Fibroblast of skin of abdomen (primary cell): ENCODE measurements around the gene ERAP2.
"Not testable (repeated sequence)": the region's sequence is repeated elsewhere in the genome, so short reads cannot be mapped to it uniquely, and the experiment has no call there.

Source experiments
- DNase-seq: peaks from one replicate; pipeline ENCODE4 v3.0.0-alpha.2; 2013

The ERAP2 gene

DNA sequence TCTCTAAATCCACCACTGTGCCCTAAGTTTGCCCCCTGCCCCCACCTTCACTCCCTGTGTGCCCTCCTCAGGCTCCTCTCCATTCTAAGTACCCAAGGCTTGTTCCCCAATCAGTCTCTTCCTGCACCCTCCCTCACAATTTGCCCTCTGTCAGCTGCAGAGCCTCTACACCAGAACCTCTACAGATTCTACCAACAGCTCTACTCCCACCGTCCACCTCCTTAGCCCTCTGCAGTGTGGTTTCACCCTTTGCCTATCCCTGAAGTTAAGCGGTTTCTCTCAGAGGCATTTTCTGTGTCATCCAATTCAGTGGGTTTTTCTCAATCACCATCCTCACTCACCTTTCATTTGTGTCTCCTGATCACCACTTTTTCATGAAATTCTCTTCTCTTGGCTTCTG lies 13.2 kb upstream of the ERAP2 start:
- DNase-seq, result no peak

DNA sequence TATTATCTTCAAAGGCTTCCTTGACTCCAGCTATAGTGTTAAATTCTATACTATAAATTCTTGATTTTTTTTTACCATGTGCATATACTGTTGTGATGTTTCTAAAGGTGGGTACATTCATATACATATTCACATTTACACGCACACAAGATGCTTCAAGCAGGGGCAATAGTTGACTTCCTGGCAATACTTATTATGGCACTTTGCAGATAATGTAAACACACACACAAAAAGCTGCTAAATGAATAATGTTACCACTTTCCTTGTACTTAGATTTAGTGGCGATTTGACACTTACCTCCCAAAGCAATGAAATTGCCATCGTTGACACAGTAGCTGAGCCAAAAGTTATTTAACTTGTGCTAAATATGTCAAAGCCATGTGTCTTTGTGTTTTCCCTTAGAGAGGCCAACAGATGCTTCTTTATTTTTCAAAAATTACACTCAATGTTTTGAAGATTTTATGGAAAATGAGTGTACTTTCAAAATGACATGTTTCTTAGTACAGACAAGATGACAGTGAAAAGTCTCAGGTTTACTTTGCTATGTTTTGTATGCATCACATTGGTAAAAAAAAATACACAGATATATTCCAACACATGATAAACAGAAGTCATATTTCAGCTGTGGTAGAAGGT lies 12.2 kb upstream of the ERAP2 start:
- no peak for DNase-seq

DNA sequence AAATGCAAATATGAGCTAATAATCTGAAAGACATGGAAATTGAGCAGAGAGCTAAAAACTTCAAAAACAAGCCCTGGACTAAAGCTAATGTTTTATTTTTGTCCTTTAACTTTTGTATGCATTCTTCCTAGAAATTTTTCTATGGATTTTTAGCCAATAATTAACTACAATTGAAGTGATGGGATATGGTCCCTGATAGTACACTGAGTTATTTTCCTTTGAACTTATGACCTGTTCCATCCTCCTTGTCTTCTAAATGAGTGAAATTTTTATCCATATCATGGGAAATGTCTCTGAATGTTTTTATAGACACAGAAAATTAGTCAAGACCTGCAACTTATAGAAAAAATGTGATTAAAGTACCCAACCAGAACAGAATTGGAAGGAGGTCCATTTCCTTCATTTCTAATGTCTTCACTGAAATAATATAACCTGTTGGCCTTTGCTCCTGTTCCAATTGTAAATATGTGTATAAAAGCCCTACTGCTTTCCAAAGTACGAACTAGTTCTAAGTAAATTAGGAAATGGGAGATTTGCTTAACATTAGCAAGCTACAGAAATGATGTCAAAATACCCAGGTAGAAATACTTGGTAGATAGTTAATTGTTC lies 11.3 kb upstream of the ERAP2 start:
- DNase-seq, result no peak

DNA sequence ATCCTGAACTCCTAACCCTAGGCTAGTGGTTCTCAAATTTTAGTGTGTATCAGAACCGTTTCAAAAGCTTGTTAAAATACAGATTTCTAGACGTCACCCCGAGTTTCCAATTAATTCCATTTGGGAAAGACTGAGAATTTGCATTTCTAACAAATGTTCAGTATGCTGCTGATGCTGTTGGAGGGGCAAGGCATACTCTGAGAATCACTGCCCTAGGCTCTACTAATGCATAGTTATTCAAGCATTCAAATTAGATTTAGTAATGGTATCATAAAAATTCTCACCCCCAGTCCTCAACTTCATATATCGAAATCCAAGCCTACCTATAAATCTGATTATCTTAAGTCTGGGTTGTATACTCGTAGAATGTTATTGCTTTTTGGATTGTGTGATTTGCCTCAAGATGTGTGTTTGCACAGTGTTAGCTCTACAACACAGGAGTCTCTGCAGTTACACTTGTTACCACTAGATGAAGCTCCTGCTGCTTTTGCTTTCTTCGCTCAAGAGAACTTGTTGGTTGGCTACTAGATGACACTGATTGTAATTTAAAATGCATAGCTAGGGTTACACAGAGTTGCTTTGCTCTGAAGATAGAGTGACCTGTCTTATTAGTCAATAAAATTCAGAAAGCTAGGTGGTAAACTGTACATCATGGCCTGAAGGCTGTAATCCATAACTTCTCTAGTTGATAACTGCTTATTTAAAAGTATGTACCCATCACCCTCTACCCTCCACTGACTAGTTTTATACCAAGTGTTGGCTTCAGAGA lies 7.5 kb upstream of the ERAP2 start:
- DNase-seq, result peak; percentile 66

DNA sequence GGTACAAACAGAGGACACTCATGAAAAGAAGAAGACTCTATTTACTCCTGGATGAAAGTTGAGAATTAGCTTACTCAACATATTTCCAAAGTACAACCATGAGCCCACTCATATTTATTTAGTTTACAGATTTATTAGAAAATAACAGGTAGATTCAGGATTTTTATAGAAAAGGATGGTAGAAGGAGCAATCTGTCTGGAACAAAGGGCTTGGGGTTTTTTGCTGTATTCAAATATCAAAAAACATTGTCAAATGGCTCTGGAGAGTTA lies 7.0 kb upstream of the ERAP2 start:
- no peak for DNase-seq

DNA sequence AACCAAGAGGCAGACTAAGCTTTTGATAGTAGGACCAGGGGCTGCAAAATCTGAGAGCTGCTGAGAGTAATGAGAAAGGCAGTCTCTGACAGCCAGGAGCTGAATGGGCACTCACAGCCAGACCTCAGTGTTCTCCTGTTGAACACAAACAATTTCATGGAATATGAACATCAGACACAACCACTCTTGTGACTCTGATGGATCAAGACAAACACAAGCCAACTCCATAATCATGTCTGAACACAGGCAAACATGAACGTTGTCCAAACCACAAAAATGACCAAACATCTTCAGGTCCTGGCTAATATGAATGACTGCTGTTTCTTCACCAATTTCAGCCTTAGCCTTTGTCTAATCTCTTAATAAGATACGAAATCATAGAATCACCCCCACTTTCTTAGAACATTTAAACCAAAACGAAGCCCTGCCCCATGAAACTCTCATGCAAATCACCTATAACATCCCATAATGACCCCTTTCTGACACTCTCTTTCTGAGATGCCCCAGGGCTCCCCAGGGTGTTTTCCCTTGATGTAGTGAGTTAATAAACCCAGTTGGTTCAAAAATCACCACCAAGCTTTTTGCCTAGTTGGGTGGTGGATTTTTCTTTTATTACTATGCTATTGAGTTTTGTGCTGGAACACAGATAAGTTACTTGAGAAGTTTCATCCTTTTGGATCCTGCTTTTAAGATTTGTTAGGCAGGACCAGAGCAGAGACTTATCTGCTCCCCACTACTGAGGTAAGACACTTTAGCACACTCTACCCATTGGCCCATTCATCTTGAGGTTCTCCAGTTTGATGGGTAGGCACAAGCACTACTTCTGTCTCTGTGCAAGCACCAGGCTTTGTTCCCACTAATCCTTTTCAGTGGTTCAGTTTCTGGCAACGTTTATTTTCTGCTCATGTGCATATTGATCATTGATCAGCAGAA lies 5.9 kb upstream of the ERAP2 start:
- no peak for DNase-seq

DNA sequence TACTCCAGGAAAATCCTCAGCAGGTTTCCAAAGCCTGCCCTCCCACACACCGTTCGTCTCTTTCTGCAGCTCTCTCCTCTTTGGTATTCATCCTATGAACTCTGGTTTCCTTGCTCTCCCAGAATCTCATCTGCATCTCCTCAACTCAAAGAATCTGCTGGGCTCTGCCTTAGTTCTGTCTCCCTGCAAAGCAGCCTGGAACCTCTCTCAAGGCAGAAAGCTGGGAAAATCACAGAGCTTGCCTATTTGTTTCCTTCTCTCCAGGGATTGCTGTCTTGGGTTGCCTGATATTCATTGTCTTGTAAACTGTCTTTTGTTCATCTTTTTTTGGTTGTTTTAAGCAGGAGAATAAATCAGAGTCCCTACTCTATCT lies 5.3 kb upstream of the ERAP2 start:
- DNase-seq, result no peak

DNA sequence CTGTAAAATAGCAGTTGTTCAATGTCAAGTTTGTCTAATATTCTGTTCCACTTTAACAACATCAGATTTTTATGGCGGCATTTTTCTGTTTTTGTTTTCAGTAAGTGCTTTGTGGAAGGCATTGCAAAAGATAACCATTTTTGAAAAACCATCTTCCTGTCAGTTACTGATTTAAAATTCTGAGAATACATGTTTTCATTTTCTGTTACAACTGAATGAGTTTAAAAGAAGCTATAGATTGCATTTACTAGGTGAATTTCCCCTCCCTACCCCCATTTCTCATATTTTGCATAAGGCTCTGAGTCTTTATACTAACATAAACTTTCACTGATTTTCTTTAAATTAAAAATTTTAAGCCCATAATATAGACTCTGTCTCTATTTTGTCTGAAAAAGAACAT lies 4.6 kb upstream of the ERAP2 start:
- no peak for DNase-seq

DNA sequence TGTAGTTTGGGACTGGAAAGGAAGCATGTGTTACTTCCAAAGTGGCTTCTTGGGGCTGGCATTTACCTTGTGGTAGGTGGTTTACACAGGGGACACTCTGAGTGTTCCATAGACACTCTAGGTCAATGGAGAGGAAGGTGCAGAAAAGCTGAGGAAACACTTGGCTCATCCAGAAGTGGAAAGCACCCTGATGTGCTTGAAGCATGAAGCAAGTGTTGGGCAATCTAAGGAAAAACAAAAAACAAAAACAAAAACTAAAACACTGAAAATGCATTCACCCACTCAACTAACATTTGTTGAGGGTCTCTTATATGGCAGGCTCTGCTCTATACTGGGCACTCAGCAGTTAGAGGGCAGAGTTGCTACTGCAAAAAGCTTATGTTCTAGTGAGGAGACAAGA lies 2.9 kb upstream of the ERAP2 start:
- no peak for DNase-seq

DNA sequence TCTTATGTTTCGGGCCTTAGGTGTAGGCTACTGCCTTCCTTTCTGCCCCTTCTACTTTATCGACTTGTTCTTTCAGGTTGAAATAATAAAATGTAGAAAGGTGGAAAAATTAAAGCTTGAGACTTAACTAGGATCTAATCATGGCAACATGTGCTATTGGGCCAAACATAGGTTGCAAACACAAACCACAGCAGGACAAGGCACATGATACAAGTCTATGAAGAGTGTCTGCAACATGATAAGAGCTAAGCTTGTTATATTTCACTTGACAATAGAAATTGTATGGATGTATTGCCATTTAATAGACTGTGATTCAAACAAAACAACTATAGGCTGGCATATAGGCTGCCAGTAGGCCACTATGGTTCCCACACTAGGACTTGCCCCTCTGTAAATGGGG lies 1.7 kb upstream of the ERAP2 start:
- no peak for DNase-seq

DNA sequence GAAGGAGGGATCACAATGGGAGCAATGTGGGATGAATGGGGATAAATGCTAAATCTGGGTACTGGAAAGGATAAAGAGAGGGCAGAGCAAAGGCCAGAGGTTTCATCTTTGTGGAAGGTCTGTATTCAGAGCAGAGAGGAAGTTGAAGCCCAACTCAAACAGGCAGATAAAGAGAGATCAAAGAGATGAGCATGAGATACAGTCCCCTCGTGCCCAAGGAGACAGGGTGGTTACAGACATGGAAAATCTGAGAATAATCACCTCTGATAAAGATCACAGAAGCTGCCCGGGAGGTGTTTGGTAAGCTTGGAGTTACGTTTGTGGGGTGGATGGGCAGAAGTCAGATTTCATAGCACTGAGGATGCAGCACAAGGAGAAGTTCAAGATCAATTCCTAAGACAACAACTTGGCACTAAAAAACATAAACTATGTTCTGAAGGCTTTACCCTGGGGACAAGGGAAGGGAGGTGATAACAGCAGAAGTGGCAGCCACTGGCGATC lies 459 bp upstream of the ERAP2 start:
- DNase-seq, result no peak

DNA sequence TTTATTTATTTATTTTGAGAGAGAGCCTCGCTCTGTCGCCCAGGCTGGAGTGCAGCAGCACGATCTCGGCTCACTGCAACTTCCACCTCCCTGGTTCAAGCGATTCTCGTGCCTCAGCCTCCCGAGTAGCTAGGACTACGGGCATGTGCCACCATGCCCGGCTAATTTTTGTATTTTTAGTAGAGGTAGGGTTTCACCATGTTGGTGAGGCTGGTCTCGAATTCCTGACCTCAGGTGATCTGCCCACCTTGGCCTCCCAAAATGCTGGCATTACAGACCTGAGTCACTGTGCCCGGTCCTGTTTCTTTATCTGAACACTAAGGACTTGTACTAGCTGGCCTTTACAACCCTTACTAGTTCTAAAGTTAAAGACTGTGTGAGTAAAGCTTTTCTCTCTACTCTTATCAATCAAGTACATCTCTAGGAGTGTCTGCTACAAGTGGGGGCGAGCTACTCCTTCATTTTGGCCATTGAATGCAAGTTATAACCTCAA lies 723 bp downstream of the ERAP2 start:
- DNase-seq, result not testable (repeated sequence)

DNA sequence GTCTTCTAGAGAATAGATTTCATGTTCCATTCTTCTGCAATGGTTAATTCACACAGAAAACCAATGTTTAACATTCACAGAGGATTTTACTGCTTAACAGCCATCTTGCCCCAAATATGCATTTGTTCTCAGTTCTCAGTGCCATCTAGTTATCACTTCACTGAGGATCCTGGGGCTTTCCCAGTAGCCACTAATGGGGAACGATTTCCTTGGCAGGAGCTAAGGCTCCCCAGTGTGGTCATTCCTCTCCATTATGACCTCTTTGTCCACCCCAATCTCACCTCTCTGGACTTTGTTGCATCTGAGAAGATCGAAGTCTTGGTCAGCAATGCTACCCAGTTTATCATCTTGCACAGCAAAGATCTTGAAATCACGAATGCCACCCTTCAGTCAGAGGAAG lies 3.4 kb downstream of the ERAP2 start:
- DNase-seq, result no peak

DNA sequence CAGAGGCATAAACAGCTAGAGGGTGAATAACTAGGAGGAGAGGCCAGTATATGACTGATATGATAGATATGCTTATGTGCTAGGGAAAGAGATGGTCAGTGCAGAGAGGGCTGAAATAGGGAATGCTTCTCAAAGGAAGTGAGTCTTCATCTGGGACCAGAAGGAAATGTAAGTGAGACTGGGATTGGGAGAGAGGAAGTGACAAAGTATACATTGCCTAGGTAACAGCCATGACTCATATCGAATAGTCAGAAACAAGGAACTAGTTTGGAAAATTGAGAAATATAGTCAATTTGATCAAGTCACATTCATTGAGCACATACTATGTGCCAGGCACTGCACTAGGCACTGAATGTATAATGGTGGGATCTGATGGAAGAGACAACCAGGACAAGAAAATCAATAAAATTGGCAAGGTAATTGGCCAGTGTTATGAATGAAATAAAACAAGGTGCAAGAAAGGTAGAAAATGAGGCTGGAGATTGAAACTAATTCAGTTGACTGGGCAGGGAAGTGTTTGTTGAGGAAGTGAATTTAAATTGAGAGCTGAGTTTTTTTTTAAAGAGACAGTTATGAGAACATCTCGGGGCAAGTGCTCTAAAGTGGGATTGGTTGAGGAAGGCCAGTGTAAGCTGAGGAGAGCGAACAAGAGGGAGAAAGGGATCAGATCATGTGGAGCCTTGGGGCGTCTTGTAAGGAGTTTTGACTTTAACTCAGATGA lies 4.3 kb downstream of the ERAP2 start:
- DNase-seq, result peak; percentile 34

DNA sequence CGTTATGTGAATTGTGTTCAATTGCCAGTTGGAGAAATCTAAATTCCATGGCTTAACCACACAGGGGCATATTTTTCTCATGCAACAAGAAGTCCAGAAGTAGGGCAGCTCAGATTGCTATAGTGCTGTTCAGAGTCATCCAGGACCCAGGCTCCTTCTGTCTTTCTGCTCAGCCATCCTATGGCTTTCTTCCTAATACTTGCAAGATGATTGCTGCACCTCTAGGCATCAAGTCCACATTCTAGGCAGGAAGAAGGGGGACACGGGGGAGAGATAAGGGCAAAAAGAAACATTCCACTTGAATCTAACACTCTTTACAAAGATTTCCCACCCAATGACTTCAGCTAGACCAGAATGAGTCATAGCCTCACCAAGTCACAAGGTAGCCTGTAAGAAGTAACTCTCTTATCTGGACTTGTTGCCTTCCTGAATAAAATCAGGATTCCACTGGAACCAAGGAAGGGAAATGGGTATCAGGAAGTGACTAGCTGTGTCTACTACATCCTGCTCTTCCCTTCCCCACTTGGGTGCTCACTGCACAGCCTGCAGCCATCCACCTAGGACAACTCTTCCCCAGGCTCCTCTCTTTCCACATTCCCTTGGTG lies 5.3 kb downstream of the ERAP2 start:
- DNase-seq, result peak; percentile 43

DNA sequence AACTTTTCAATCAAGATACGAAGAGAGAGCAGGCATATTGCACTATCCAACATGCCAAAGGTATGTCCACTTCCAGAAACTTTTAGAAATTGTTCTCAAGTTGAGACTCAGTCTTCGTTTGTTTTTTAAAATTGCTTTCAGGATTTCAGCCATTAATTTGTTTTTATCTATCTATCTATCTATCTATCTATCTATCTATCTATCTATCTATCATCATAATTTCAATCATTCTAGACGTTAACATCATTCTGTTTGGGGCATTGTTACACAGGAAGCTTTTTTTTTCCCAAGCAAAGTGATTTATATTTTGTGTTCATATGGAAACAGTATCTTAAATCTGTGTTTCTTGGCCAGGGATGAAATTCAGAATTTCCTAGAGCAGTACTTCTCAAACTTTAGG lies 7.6 kb downstream of the ERAP2 start:
- DNase-seq, result no peak

DNA sequence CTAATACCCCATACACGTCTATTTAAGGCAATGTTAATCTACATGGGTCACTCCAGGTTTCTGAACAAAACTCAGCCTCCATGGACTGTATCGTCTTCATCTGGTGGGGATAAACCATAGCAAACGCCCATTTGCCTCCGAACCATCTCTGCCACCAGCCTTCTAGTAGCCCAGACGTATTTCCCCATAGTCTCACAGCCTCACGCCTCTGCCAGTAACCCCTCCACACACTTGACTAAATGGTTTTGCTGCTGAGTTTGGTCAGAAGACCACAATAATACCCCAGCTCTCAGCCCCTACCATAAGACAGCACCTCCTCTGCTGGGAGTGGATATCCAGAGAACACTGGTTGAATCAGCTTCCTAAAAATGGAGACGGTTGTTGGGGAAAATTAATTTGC lies 8.7 kb downstream of the ERAP2 start:
- no peak for DNase-seq

DNA sequence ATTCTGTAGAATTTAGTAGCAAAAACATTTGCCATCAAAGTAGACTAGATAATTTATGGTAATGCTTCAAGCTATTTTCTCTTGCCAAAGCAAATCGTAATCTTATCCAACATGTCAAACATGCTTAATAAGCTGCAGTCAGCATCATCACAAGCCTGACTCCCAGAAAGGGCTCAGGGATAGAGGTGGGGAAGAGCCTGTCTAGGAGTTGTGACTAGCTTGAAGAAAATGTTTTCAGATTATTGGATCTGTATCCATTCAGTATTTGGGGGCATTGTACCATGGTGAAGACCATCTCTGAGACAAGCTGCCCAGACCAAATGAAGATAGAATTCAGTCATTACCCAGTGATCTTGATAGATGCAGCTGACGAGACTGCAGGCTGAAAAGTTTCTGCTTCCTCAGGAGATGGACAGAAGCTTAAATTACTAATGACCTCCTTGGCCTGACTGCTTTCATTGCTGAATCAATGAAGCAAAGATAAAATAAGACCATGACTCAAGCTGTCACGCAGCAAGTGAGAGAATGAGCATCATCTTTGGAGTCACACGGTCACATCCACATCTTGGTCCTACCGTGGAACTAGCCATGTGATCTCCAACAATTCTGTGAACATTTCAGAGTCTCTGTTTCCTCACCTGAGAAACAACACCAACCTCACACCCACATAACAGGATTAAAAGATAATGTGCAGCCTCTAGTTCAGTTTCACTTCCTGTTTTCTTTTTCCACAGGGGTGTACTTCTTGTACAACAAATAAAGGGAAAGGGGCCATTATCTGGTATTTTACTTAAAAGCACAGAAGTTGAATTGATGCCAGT lies 9.4 kb downstream of the ERAP2 start:
- DNase-seq, result no peak

DNA sequence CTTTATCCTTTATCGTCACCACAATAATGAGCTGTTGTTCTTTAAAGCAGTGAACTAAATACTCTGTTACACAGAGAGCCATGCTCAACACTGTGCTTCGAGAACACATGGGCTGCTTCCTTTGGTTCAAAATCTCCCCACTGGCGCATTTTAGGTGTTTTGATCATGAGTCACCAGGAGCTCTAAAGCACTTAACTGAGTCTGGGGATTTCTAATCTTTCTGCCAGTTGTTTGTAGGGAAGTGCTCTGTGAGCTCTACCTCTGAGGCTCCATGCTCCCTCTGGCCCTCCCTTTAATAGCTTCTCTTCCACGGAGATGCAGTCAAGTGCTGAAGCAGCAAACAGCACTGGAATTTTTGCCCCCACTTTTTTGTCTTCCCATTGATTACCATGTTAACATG lies 17.0 kb downstream of the ERAP2 start:
- DNase-seq, result peak; percentile 83

DNA sequence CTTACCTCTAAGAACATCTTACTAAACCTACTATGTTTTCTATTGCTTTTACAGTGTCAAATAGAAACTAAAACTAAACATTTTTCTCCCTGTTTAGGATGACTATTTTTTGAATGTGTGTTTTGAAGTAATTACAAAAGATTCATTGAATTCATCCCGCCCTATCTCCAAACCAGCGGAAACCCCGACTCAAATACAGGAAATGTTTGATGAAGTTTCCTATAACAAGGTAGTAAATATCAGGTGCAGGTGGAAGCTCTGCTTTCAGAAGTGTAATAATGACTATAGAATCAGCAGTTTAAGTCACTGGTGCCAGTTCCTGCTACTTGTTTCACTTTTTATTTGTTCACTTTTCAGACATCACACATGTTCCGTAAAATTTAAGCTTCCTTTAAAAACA lies 20.0 kb downstream of the ERAP2 start:
- DNase-seq, result no peak

DNA sequence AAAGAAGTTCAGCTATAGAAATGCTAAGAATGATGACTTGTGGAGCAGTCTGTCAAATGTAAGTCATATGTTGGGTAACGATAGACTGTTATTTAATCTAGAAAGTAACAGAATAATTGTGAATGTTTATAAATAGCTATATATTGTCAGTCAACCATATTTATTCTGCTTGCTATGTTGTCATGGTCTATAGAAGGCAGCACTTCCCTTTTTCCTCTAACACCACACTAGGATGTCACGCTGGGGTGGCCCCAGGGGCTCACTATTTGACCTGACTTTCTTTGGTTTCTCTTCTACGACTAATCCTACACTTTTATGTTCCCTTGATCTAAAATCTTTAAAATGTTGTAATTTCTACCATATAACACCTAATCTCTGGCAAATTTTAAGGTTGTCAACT lies 20.5 kb downstream of the ERAP2 start:
- DNase-seq, result no peak
